Fibroblast of villous mesenchyme (primary cell): ENCODE measurements around the gene SPTSSA. TPM values are rescaled to one million over a fixed set of nuclear protein-coding genes. Genes with fewer than 3 reads are reported as not detected.

Source experiments
- DNase-seq: peaks from one replicate; pipeline ENCODE4 v3.0.0-alpha.2; 2010; ENCODE audit warnings: low read depth
- H3K4me3 ChIP-seq: 2 replicates; pipeline ENCODE4 v1.5.1; 2011; ENCODE audit warnings: low read depth, mild to moderate bottlenecking, low read length
- total RNA-seq: library from RNA; depleted of rRNA; stranded (reverse); fragments of >200 nt; gene quantifications from 2 replicates; pipeline ENCODE4 v1.2.3, GENCODE V29; 2012
- TF ChIP-seq, protein P1 (sequence below): IDR thresholded peaks from 2 replicates; pipeline ENCODE4 v1.5.1; 2012; ENCODE audit warnings: low read depth, mild to moderate bottlenecking, low read length; ENCODE audit not compliant: insufficient read depth

SPTSSA gene
- total RNA-seq, 1 donor, result 18.6 TPM

DNA sequence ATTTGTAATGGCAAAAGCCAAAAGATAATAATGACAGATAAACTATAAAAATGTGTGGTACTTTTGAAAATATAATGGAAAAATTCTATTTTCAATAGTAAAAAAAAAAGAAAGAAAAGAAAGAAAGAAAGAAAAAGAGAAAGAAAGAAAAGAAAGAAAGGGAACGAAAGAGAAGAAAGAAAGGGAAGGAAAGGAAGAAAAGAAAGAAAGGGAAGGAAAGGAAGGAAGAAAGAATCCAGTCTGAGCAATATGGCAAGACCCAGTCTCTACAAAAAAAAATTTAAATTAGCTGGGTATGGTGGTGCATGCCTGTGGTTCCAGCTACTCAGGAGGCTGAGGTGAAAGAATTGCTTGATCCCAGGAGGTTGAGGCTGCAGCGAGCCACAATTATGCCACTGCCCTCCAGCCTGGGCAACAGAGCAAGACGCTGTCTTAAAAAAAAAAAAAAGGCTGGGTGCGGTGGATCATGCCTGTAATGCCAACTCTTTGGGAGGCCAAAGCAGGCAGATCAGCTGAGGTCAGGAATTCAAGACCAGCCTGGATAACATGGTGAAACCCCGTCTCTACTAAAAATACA, 39.1 kb upstream of the SPTSSA start:
- no peak for DNase-seq
- H3K4me3 ChIP-seq, result no peak overlapping the region
- TF ChIP-seq, protein P1, sequence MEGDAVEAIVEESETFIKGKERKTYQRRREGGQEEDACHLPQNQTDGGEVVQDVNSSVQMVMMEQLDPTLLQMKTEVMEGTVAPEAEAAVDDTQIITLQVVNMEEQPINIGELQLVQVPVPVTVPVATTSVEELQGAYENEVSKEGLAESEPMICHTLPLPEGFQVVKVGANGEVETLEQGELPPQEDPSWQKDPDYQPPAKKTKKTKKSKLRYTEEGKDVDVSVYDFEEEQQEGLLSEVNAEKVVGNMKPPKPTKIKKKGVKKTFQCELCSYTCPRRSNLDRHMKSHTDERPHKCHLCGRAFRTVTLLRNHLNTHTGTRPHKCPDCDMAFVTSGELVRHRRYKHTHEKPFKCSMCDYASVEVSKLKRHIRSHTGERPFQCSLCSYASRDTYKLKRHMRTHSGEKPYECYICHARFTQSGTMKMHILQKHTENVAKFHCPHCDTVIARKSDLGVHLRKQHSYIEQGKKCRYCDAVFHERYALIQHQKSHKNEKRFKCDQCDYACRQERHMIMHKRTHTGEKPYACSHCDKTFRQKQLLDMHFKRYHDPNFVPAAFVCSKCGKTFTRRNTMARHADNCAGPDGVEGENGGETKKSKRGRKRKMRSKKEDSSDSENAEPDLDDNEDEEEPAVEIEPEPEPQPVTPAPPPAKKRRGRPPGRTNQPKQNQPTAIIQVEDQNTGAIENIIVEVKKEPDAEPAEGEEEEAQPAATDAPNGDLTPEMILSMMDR, result no peak

DNA sequence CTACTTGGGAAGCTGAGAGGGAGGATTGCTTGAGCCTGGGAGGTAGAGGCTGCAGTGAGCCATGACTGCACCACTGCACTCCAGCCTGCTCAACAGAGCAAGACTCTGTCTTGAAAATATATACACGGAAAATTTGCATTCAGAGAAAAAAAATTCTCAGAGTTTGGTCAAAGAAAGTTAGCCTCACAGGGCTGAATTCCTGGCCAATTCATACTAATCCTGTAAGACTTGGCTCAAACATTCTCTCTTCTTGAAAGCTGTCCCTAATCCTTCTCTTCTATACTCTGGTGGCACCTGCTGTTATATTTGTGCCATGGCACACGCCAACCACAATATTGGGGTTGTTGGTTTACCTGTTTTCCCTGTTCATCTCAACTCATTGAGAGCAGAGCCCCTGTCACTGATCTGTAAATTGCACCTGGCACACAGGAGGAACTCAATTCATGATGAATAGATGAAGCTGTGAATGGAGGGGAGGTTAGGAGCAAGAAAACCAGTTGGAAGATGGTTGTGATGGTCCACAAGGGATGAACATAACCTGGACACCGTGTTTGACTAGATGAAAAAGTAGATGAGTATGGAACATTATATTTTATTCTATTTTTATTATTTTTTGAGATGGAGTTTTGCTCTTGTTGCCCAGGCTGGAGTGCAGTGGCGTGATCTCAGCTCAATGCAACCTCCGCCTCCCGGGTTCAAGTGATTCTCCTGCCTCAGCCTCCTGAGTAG, 36.8 kb upstream of the SPTSSA start:
- H3K4me3 ChIP-seq, result no peak overlapping the region
- peak; percentile 39 for DNase-seq
- TF ChIP-seq, protein P1, result peak; percentile 49

DNA sequence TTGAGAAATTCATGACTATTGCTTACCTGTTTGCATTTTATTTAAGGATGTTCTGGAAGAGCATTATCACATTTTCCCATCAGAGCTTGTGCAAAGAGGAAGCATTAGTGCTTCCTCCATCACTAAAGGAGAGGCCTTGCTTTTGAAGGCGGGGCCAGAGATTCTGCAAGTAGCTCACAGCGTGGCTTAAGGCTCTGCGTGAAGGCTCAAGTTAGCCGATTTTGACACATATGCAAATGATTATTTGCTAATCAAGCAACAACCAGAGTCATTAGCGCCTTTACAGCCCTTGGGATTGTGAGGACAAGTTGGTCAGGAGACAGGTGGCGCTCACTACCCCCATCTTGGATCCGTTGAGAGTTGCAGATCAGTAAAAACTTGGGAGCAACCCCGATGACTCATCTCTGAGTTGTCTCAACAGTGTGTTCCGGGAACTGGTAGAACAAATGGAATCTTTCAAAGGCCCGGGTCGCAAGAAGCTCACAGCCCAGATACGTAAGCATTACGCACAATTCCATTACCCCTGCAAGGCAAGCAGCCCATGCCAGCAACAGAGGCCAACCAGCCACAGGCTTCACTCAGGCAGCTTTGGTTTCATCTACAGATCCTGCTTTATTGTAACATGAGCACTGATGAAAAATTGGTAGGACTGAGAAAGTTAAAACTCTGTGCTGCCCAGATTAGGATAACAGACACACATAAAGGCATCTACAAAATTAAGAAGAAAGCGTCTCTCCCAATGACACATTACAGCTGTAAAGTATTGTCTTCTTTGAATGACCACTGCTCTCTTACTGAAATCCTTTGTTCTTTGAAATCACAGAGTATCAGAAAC, 34.9 kb upstream of the SPTSSA start:
- TF ChIP-seq, protein P1, result peak; percentile 39
- no peak overlapping the region for H3K4me3 ChIP-seq
- DNase-seq, result peak; percentile 100

DNA sequence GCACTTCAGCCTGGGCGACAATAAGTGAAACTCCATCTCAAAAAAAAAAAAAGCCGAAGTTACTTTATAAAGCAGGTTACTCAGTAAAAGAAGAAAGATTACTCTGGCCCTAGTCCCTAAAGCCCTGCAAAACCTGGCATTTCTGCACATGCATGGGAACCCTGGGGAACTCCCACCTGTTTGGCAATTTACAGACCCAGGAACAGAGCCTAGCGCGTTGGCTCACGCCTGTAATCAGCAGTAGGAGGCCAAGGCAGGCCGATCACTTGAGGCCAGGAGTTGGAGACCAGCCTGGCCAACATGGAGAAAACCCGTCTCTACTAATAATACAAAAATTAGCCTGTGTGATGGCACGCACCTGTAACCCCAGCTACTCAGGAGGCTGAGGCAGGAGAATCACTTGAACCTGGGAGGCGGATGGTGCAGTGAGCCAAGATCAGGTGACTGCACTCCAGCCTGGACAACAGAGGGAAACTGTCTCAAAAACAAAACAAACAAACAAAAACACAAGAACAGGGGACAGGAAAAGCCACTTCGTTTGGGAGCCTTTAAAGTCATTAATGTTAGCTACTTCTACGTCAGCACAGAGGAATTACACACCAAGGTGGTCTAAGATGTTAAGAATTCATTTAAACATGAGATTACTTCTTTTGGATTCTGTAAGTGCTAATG, 34.1 kb upstream of the SPTSSA start:
- DNase-seq, result peak; percentile 33
- no peak overlapping the region for H3K4me3 ChIP-seq
- TF ChIP-seq, protein P1, result no peak

DNA sequence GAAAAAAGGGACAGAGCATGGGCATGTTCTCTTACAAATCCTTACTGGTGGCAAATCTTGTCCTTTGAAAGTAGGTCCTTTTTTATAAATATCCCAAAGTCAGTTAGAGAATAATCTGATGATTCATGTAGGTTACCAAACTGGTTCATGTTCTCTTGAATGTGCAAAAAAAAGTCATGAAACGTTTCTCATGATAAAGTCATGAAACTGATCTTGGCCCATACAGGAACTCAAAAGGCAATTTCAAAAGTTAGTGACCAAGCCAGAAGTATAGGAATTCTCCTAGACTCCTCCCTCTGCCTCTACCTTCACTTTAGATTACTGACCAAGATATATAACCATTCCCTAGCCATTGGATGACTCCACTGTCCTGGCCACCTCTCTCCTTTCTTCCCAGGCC, 27.3 kb upstream of the SPTSSA start:
- no peak for DNase-seq
- TF ChIP-seq, protein P1, result no peak
- no peak overlapping the region for H3K4me3 ChIP-seq

DNA sequence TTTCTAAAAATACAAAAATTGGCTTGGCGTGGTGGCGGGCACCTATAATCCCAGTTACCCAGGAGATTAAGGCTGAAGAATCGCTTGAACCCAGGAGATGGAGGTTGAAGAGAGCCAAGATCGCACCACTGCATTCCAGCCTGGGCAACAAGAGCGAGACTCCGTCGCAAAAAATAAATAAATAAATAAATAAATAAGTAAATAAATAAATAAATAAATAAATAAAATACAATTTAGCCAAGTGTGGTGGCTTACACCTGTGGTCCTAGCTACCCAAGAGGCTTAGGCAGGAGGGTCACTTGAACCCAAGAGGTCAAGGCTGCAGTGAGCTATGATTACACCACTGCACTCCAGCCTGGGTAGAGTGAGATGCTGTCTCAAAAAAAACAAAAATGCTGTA, 26.5 kb upstream of the SPTSSA start:
- no peak for DNase-seq
- no peak overlapping the region for H3K4me3 ChIP-seq
- TF ChIP-seq, protein P1, result no peak
